ENCODE data around the gene VN1R2. TPM values are rescaled to one million over a fixed set of nuclear protein-coding genes. Genes with fewer than 3 reads are reported as not detected.
"Not testable (repeated sequence)": the region's sequence is repeated elsewhere in the genome, so short reads cannot be mapped to it uniquely, and the experiment has no call there.

The VN1R2 gene, protein sequence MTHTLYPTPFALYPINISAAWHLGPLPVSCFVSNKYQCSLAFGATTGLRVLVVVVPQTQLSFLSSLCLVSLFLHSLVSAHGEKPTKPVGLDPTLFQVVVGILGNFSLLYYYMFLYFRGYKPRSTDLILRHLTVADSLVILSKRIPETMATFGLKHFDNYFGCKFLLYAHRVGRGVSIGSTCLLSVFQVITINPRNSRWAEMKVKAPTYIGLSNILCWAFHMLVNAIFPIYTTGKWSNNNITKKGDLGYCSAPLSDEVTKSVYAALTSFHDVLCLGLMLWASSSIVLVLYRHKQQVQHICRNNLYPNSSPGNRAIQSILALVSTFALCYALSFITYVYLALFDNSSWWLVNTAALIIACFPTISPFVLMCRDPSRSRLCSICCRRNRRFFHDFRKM
- not detected in 2 replicates for total RNA-seq (2014; rRNA removed; shearing (Covaris generic); ENCODE audit: low replicate concordance)

DNA sequence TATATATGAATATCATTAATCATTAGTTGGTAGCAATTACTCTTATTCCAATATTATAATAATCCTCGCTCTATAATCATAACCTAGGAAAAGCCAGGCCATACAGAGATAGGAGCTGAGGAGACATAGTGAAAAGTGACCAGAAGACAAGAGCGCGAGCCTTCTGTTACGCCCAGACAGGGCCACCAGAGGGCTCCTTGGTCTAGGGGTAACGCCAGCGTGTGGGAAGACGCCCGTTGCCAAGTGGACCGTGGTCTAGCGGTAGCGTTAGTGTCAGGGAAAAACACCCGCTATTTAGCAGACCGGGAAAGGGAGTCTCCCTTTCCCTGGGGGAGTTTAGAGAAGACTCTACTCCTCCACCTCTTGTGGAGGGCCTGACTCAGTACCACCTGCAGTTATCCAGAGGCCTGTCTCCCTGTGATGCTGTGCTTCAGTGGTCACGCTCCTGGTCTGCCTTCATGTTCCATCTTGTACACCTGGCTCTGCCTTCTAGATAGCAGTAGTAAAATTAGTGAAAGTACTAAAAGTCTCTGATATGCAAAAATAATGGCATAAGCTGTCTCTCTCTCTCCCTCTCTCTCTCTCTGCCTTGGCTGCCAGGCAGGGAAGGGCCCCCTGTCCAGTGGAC lies at the start of gene VN1R2:
Gene VN1R2 (plus strand): TSS at position 578 of the 628 bp plus-strand sequence. CDS start 84 bp downstream, outside the sequence.
- DNase-seq (ENCODE audit: low read depth); in situ Hi-C loops (cut with HindIII; ENCODE audit: low pct_unique_long_range_greater_than_20kb, low sequenced_read_pairs): not testable (repeated sequence)

DNA sequence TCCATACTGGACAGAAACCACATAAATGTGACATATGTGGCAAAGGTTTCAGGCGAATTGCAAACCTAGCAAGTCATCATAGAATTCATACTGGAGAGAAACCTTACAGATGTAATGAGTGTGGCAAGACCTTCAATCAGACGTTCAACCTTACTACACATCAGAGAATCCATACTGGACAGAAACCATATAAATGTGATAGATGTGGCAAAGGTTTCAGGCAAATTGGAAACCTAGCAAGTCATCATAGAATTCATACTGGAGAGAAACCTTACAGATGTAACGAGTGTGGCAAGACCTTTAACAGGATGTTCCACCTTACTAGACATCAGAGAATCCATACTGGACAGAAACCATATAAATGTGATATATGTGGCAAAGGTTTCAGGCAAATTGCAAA lies 46.5 kb upstream of the VN1R2 start:
- in situ Hi-C loops (cut with HindIII; ENCODE audit: low pct_unique_long_range_greater_than_20kb, low sequenced_read_pairs); DNase-seq (ENCODE audit: low read depth): not testable (repeated sequence)

DNA sequence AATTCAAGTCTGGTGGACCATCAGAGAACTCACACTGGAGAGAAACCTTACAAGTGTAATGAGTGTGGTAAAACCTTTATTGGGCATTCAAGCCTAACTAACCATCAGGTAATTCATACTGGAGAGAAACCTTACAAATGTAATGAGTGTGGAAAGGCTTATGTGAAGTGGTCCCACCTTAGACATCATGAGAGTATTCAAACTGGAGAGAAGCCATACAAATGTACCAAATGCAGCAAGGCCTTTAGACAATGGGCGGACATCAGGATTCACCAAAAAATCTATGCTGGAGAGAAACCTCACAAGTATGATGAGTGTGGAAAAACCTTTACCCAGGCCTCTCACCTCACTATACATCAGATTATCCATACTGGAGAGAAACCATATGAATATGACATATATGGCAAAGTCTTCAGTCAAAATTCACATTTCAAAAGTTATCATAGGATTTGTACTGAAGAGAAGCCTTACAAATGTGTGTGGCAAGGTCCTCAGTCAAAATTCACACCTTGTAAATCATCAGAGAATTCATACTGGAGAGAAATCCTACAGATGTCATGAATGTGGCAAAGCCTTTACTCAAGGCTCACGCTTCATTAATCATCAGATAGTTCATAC lies 45.3 kb upstream of the VN1R2 start:
- in situ Hi-C loops (cut with HindIII; ENCODE audit: low pct_unique_long_range_greater_than_20kb, low sequenced_read_pairs): no loop called here

DNA sequence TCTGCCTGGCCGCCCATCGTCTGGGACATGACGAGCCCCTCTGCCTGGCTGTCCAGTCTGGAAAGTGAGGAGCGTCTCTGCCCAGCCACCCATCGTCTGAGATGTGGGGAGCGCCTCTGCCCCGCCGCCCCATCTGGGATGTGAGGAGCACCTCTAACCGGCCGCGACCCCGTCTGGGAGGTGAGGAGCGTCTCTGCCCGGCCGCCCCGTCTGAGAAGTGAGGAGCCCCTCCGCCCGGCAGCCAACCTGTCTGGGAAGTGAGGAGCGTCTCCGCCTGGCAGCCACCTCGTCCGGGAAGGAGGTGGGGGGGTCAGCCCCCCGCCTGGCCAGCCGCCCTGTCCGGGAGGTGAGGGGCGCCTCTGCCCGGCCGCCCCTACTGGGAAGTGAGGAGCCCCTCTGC lies 35.4 kb upstream of the VN1R2 start:
- DNase-seq (ENCODE audit: low read depth); in situ Hi-C loops (cut with HindIII; ENCODE audit: low pct_unique_long_range_greater_than_20kb, low sequenced_read_pairs): not testable (repeated sequence)

More for the DNA sequence above, 45.3 kb upstream of the VN1R2 start:
- DNase-seq (ENCODE audit: low read depth): no peak

DNA sequence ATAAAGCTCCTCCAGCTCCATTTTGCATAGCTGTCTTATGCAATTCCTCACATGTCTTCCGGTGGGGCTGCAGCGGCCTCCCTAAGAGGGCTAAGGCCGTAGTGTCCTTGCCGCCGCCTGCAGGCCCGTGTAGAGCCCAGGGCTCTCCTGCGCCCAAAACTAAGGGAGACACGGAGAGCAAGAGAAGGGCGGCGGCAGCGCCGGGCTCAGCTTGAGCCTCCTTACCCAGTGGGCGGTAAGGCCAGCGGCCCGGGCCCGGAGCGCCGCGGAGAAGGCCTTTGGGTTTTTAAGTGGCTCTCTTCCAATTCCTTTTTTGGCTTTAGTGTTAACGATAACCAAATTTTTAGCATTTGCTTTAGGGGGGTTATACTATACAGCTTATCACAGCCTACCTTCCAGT lies 33.5 kb upstream of the VN1R2 start:
- no peak for DNase-seq (ENCODE audit: low read depth)
- in situ Hi-C loops (cut with HindIII; ENCODE audit: low pct_unique_long_range_greater_than_20kb, low sequenced_read_pairs): no loop called here

DNA sequence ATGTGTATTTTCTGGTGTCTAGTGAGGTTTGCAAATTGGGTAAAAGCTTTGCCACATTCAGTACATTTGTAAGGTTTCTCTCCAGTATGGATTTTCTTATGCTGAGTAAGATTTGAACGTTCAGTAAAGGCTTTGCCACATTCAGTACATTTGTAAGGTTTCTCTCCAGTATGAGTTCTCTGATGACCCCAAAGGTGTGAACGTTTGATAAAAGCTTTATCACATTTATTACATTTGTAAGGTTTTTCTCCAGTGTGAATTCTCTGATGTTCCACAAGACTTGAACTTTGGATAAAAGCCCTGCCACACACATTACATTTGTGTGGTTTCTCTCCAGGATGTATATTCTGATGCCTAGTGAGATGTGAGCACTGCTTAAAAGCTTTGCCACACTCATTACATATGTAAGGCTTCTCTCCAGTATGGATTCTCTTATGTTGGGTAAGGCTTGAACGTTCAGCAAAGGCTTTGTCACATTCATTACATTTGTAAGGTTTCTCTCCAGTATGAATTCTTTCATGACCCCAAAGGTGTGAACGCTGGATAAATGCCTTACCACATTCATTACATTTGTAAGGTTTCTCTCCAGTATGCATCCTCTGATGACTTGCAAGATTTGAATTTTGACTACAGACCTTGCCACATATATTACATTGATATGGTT lies 20.8 kb upstream of the VN1R2 start:
- in situ Hi-C loops (cut with HindIII; ENCODE audit: low pct_unique_long_range_greater_than_20kb, low sequenced_read_pairs): no loop called here
- DNase-seq (ENCODE audit: low read depth): no peak

DNA sequence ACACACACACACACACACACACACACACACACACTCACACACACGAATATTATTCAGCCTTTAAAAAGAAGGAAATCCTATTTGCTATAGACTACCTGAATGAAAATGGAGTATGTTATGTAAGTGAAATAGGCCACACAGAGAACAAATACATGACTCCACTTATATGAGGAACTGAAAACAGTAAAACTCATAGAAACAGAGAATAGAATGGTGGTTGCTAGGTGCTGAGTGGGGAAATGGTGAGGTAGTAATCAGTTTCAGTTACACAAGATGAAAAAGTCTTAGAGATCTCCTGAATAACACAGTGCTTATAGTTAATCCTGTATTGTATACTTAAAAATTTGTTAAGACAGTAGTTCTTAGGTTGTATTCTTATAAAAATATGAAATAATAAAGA lies 11.6 kb upstream of the VN1R2 start:
- in situ Hi-C loops (cut with HindIII; ENCODE audit: low pct_unique_long_range_greater_than_20kb, low sequenced_read_pairs): no loop called here
- DNase-seq (ENCODE audit: low read depth): no peak

DNA sequence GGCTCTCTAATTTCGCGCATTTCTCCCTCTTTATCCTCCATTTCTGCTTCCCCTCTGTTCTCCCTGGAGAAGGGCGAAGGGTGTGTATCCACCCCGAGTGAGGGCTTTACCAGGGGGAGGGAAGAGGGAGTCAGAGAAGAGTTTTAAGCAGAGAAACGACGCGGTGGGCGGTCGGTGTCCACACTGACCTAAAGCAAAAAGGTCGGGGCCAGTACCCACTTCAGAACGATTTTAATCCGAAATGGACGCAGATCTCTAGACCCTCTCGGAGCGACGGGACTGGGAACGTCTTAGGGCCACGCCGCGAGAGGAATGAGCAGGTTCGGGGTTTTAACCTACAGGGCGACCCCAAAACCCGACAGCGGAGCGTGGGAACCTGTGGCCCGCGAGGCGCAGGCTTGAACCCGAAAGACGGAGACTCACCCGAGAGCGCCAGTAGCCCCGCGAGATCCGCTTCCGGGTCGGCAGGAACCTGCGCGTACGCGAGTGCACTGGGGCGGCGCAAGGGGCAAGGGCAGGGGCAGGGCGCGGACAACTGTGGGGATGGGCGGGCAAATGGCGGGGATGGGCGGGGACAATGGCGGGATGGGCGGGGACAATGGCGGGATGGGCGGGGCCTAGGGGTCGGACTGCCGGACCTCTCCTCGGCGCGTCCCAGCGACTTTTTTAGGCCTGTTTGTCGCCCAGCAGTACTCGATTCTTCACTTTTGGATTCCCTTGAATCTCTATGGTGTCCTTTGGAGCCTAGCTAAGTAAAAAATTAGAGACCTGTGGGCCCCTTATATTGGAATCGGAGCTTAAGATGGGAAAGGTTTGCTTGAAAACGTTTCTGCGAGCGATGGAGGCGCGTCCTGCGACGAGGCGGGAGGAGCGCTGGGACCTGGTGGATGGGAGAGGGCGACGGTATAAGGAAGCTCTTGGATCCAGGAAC lies 3.4 kb upstream of the VN1R2 start, which contains the start of gene ZNF677:
Gene ZNF677 (minus strand): TSS at position 463 of the 931 bp plus-strand sequence. CDS start 3,323 bp downstream, outside the sequence.
- in situ Hi-C loops (cut with HindIII; ENCODE audit: low pct_unique_long_range_greater_than_20kb, low sequenced_read_pairs): no loop called here
- DNase-seq (ENCODE audit: low read depth): no peak

DNA sequence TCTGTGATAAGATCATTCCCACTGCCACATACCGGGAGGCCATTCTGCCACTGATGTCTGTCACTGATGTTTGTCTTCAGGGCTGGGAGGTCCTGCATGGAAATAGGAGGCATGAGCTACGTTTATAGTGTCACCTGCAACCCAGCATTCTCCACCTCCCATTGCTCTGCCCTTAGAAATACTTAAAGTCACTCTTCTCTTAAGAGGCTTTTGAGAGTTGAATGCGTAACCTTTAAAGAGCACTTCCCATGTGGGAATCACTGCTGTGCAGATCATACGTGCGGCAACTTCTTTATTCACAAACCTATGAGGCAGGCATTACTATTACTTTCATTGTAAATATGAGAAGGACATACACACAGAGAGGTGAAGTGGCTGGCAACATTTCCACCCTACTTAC lies 9.5 kb downstream of the VN1R2 start, which contains the start of gene VN1R4:
Gene VN1R4 (minus strand): TSS at position 101 of the 400 bp plus-strand sequence. CDS start 58 bp downstream, at position 43.
- in situ Hi-C loops (cut with HindIII; ENCODE audit: low pct_unique_long_range_greater_than_20kb, low sequenced_read_pairs); DNase-seq (ENCODE audit: low read depth): not testable (repeated sequence)

DNA sequence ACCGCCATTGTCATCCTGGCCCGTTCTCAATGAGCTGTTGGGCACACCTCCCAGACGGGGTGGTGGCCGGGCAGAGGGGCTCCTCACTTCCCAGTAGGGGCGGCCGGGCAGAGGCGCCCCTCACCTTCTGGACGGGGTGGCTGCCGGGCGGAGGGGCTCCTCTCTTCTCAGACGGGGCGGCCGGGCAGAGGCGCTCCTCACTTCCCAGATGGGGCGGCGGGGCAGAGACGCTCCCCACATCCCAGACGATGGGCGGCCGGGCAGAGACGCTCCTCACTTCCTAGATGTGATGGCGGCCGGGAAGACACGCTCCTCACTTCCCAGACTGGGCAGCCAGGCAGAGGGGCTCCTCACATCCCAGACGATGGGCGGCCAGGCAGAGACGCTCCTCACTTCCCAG lies 11.8 kb downstream of the VN1R2 start:
- in situ Hi-C loops (cut with HindIII; ENCODE audit: low pct_unique_long_range_greater_than_20kb, low sequenced_read_pairs); DNase-seq (ENCODE audit: low read depth): not testable (repeated sequence)

DNA sequence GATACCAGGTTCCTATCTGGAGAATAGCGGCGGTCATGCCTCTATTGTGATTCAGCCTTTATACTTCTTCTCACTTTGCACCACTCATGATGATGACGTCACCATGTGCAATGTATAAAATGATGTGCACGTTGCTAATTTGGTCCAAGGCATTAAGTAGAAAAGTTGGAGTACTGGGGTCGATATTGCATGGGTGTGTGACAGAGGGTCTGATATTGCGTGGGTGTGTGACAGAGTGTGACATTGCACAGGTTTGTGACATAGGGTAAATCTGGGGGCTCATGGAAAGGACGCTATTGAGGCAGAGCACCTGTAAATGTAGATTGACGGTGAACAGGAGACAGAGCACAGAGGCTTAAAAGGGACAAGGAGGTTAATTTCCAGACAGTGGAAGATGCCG lies 14.0 kb downstream of the VN1R2 start:
- no peak for DNase-seq (ENCODE audit: low read depth)
- in situ Hi-C loops (cut with HindIII; ENCODE audit: low pct_unique_long_range_greater_than_20kb, low sequenced_read_pairs): no loop called here

DNA sequence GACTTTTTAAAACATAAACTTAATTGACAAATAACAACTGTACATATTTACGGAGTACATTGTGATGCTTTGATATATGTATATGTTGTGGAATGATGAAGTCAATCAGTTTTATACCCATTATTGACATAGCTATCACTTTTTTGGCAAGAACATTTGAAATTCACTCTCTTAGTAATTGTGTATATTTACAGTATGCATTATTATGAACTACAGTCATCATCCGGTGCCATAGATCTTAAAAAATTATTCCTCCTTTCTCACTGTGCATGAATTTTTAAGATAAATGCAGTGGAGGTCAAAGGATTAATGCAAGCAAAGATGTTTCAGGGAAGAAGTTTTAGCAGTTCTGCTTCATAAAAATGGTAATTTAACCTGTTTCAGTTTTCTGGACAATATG lies 17.4 kb downstream of the VN1R2 start:
- in situ Hi-C loops (cut with HindIII; ENCODE audit: low pct_unique_long_range_greater_than_20kb, low sequenced_read_pairs): no loop called here
- no peak for DNase-seq (ENCODE audit: low read depth)

DNA sequence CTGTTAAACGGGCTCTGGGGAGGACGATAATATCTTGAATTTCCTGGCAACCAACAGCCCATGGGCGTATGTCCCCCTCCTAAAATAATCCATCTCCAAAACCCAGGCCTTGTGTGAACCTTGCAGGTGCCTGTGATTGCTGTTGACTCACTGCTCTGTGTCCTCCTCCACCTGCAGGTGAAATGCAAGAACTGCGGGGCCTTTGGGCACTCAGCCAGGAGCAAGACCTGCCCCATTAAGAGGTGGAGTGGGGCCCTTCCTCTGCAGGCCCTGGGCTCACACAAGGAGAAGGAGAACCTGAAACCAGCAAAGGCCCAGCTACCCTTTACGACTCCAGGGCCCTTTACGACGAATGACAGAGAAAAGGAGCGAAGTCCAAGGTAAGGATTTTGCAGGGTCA lies 23.9 kb downstream of the VN1R2 start:
- in situ Hi-C loops (cut with HindIII; ENCODE audit: low pct_unique_long_range_greater_than_20kb, low sequenced_read_pairs); DNase-seq (ENCODE audit: low read depth): not testable (repeated sequence)

DNA sequence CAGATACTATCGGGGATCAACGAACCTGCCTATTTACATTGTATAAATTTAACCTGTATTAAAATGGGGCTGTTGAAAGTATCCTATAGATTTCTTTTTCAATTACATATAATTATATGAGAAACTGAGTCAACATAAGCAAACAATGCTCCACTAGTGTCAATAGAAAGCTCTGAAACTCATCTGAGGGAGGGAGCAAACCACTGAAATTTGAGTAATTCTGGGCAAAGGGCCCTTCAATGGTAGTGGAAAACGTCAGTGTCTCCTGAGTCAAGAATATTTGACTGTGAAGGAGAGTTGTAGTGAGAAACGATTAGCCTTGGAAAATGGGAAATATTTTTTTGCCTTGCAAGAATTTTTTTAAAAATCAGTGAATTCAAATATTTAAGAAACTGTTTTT lies 27.0 kb downstream of the VN1R2 start:
- in situ Hi-C loops (cut with HindIII; ENCODE audit: low pct_unique_long_range_greater_than_20kb, low sequenced_read_pairs): no loop called here
- no peak for DNase-seq (ENCODE audit: low read depth)

DNA sequence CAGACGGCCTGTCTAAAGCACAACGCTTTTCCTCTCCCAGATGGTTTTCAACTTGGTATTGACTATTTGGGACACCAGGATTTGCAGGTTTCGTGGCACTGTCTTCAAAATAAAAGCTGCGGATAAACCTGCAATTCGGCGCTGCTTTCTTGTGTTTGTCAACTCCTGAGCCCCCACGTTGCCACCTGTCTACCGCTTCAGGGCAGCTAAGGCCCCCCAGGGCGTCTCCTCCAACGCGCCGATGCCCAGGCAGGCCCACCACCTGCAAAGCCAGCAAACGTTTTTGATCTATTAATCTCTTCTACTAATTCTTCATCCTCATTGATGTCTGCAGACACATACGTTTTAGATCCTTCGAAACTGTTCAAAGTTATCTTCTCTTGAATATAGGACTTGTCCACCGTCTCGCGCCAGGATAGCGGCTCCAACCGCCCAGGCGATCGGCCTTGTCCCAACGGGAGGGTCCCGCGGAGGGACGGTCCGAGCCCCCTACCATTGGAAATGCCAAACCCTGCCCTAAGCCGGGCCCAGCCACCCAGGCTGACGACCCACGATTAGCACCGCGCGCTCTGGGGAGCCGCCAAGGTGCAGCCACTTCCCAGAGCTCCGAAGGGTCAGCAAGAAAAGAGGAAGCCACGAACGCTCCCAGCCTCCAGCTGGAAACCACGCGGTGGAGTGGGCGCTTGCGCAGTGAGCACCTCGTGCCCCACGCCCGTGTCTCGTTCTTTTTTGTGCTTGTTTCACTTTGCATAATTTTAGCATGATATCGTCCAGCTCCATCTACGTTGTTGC lies 32.9 kb downstream of the VN1R2 start:
- DNase-seq (ENCODE audit: low read depth): no peak
- in situ Hi-C loops (cut with HindIII; ENCODE audit: low pct_unique_long_range_greater_than_20kb, low sequenced_read_pairs): no loop called here

DNA sequence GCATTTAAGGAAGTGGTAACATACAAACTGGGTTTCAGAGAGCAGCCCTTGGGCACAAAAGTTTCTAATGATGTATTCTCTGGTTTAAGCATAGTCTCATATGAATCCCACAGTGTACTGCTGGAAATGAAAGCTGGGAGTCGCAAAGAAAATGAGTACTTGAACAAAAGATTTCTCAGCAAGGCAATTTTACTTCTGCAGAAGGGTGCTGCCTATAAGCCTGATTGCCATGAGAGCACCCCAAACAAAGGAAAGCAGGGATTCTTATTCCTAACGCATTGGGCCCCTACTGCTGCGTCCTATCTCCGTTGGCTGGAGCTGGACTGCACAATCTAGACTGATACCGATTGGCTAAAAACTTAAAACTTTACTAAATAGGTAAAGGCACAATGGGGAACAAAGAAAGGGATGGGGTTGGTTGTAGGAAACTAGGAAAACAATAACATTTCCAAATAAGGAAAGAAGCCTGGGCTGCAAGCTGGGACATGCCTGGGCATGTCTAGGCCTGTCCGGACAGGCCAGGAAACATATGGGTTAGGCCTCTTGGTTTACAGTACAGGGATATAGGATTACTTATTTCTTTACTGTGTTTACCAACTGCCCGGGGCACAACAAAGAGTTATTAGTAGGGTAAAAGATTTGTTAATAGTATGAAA lies 36.8 kb downstream of the VN1R2 start:
- in situ Hi-C loops (cut with HindIII; ENCODE audit: low pct_unique_long_range_greater_than_20kb, low sequenced_read_pairs): no loop called here
- peak; percentile 33 for DNase-seq (ENCODE audit: low read depth)
